Stimulated activated naive CD8-positive, alpha-beta T cell treated with anti-CD3 and anti-CD28 coated beads, Interleukin-15, Interleukin-2, amounts not matched to agents 100 ng/mL and 50 ng/mL, for 24 hours (primary cell): ENCODE measurements around the gene FHOD1.
A peak's percentile ranks its signal among the peaks of the same experiment; 100 is the strongest.

Experiments used
- H3K27ac Mint-ChIP-seq: one replicate; pipeline ENCODE4 v1.8.0; 2021; ENCODE audit warnings: mild to moderate bottlenecking, mixed read lengths
- H3K27me3 Mint-ChIP-seq: one replicate; pipeline ENCODE4 v1.8.0; 2021; ENCODE audit warnings: mixed read lengths
- H3K36me3 Mint-ChIP-seq: one replicate; pipeline ENCODE4 v1.8.0; 2021; ENCODE audit warnings: low read depth, mixed read lengths
- H3K4me1 Mint-ChIP-seq: one replicate; pipeline ENCODE4 v1.8.0; 2021; ENCODE audit warnings: low read depth, mixed read lengths
- H3K4me3 Mint-ChIP-seq: one replicate; pipeline ENCODE4 v1.8.0; 2021; ENCODE audit warnings: mild to moderate bottlenecking, mixed read lengths
- H3K9me3 Mint-ChIP-seq: one replicate; pipeline ENCODE4 v1.8.0; 2021; ENCODE audit warnings: mixed read lengths

FHOD1 gene

GRCh38 chr16:67235816-67236562 is 11.3 kb downstream of the FHOD1 start:
- H3K4me3 Mint-ChIP-seq, result peak overlapping the region; percentile 26
- H3K9me3 Mint-ChIP-seq, result no peaks in the 10 kb centered on the region
- peak overlapping the region; percentile 71 for H3K27ac Mint-ChIP-seq
- peaks cover 42% of the 10 kb centered on the region for H3K36me3 Mint-ChIP-seq
- no peaks in the 10 kb centered on the region for H3K27me3 Mint-ChIP-seq
- H3K4me1 Mint-ChIP-seq, result peaks cover 6% of the 10 kb centered on the region

DNA sequence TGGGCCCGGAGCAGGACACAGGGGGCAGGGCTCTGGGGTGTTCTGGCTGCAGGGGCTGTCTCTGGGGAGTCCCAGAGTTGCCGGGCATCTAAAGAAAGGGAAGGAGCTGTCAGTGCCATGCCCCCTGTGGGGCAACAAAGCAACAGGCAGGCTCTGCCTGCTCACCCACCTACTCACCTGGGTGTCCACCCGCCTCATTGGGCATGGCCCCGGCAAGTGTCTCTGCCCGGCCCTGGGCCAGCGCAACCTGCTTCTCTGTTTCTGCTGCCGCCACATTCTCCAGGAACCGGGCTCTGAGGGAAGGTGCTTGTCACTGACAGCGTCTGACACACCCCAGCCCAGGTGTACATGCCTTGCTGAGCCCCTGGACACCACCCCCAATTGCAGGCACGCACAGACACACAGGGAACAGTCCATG is 13.1 kb downstream of the FHOD1 start:
- Mint-ChIP-seq H3K4me1 (peaks cover 7% of the 10 kb centered on the region), H3K4me3 (no peak overlapping the region), H3K27me3 (no peaks in the 10 kb centered on the region), H3K36me3 (peaks cover 57% of the 10 kb centered on the region), H3K27ac (no peak overlapping the region), H3K9me3 (no peaks in the 10 kb centered on the region)

DNA sequence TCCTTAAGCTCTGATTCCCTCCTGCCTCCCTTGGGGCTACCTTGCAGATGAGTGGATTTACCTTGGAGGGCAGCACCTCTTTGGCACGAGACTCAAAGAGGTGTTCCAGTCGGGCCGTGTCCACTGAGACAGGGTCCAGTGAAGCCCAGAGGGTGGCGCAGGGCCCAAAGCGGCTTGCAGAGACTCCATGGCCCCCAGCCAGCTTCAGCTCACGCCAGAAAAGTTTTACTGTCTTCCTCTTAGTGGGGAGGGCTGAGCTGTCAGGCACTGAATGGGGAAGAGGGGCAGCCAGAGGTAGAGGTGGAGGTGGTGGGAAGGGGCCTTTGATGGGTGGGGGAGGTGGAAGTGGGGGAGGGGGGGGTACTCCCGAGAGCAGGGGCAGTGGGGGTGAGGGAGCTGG is 13.7 kb downstream of the FHOD1 start:
- H3K9me3 Mint-ChIP-seq, result no peaks in the 10 kb centered on the region
- no peak overlapping the region for H3K4me3 Mint-ChIP-seq
- no peaks in the 10 kb centered on the region for H3K27me3 Mint-ChIP-seq
- peaks cover 58% of the 10 kb centered on the region for H3K36me3 Mint-ChIP-seq
- H3K27ac Mint-ChIP-seq, result no peak overlapping the region
- H3K4me1 Mint-ChIP-seq, result peaks cover 13% of the 10 kb centered on the region

DNA sequence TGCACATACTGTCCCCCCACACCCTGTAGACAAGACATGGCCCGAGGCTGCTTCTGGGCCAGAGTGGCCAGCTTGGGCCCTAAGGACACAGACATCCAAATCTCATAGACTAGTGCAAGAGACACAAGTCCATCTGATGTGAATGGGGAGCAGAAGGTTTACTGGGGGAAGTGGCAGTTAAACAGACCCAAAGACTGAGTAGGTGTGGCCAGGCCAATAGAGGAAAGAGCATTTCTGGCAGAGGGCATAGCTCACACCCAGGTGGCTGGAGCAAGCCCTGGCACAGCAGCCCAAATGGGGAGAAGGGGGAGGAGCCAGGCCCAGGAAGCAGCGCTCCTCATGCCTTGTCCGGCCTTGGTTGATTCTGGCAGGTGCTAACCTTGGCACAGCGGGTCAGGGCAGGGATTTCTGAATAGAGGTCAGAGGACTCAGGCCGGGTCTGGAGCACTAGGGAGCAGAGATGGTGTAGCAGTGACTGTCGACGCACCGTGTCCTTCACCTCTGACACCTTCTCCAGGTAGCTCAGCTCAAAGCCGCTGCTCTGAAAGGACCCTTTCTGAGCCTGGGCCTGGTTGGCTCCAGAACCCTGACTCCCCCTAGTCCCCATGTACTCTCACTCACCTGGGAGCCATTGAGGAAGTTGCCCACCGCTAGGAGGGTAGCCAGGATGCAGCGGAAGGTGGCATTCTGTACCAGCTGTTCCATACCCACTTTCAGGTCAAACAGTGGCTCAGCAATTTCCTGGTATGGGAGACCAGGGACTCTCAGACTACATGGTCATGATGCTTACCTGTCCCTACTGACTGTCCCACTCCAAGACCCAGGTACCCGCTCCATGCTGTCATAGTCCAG is 16.2 kb downstream of the FHOD1 start:
- no peak overlapping the region for H3K4me3 Mint-ChIP-seq
- peaks cover 44% of the 10 kb centered on the region for H3K36me3 Mint-ChIP-seq
- H3K27ac Mint-ChIP-seq, result no peak overlapping the region

GRCh38 chr16:67229906-67230808 is 17.1 kb downstream of the FHOD1 start:
- no peaks in the 10 kb centered on the region for H3K9me3 Mint-ChIP-seq
- peaks cover 36% of the 10 kb centered on the region for H3K4me1 Mint-ChIP-seq
- H3K27me3 Mint-ChIP-seq, result no peaks in the 10 kb centered on the region
- peaks cover 42% of the 10 kb centered on the region for H3K36me3 Mint-ChIP-seq
- no peak overlapping the region for H3K27ac Mint-ChIP-seq
- H3K4me3 Mint-ChIP-seq, result no peak overlapping the region

More for the DNA sequence above, 16.2 kb downstream of the FHOD1 start:
- Mint-ChIP-seq H3K4me1 (peaks cover 28% of the 10 kb centered on the region), H3K27me3 (no peaks in the 10 kb centered on the region), H3K9me3 (no peaks in the 10 kb centered on the region)

- Mint-ChIP-seq H3K27ac (no peak overlapping the region), H3K4me3 (peak overlapping the region; percentile 97), H3K36me3 (peaks cover 38% of the 10 kb centered on the region), H3K4me1 (peaks cover 48% of the 10 kb centered on the region), H3K9me3 (no peaks in the 10 kb centered on the region), H3K27me3 (no peaks in the 10 kb centered on the region)
Observed at GRCh38 chr16:67228905-67229304, 18.4 kb downstream of the FHOD1 start.

DNA sequence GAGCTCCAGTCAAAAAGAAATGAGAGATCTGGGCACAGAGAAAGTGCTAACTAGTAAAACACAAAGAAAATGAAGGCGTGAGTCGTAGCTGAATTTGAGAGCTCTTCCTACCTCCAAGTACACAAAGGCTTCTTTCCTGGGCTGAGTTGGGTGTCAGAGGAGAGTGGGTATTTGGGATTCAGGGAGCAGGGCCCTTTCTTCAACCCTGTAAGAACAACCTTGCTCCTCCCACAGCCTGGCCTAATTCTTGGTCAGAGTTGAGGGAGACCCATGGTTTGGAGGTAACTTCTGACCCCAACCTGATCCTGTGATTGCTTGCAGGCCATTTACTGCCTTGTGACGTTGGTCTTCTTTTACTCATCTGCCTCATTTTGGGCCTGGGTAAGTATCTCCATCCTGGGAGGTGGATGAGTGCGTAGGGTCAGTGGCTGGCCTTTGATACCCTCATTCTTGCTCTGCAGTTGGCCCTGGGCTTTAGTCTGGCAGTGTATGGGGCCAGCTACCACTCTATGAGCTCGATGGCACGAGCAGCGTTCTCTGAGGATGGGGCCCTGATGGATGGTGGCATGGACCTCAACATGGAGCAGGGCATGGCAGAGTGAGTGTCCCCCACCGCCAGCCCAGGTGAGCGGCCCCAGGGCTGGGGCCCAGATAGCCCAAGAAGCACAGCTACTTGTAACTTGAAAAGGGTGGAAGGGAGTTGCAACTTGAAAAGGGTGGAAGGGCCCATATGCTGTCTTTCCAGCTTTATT is 19.1 kb downstream of the FHOD1 start:
- no peaks in the 10 kb centered on the region for H3K27me3 Mint-ChIP-seq
- H3K9me3 Mint-ChIP-seq, result no peaks in the 10 kb centered on the region
- H3K27ac Mint-ChIP-seq, result peak overlapping the region; percentile 94
- H3K4me1 Mint-ChIP-seq, result peaks cover 52% of the 10 kb centered on the region
- peak overlapping the region; percentile 97 for H3K4me3 Mint-ChIP-seq
- peaks cover 33% of the 10 kb centered on the region for H3K36me3 Mint-ChIP-seq

DNA sequence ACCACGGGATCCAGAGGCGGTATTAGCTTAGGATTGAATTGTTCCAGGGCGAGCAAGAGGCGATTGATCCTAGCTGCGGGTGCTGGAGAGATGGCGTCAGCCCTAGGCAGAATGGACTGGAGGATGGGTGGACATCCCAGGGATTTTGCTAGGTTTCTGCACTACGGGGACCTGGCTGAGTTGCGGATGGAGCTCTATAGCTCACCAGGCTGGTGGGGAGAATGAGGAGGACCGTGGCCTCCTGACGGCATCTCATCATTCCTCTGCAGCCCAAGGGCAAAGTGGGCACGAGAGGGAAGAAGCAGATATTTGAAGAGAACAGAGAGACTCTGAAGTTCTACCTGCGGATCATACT is 19.7 kb downstream of the FHOD1 start:
- peaks cover 52% of the 10 kb centered on the region for H3K4me1 Mint-ChIP-seq
- peak overlapping the region; percentile 97 for H3K4me3 Mint-ChIP-seq
- peak overlapping the region; percentile 94 for H3K27ac Mint-ChIP-seq
- H3K9me3 Mint-ChIP-seq, result no peaks in the 10 kb centered on the region
- no peaks in the 10 kb centered on the region for H3K27me3 Mint-ChIP-seq
- H3K36me3 Mint-ChIP-seq, result peaks cover 31% of the 10 kb centered on the region

GRCh38 chr16:67226804-67227566 is 20.3 kb downstream of the FHOD1 start, which contains the start of gene TMEM208:
TSS of gene TMEM208 (plus strand) at chr16:67227130. CDS start at chr16:67227219, 89 bp downstream.
- Mint-ChIP-seq H3K9me3 (no peaks in the 10 kb centered on the region), H3K27ac (peak within 1 kb of the TSS; percentile 94), H3K27me3 (no peaks in the 10 kb centered on the region), H3K4me1 (peaks cover 52% of the 10 kb centered on the region), H3K36me3 (peaks cover 31% of the 10 kb centered on the region), H3K4me3 (peak within 1 kb of the TSS; percentile 97)

DNA sequence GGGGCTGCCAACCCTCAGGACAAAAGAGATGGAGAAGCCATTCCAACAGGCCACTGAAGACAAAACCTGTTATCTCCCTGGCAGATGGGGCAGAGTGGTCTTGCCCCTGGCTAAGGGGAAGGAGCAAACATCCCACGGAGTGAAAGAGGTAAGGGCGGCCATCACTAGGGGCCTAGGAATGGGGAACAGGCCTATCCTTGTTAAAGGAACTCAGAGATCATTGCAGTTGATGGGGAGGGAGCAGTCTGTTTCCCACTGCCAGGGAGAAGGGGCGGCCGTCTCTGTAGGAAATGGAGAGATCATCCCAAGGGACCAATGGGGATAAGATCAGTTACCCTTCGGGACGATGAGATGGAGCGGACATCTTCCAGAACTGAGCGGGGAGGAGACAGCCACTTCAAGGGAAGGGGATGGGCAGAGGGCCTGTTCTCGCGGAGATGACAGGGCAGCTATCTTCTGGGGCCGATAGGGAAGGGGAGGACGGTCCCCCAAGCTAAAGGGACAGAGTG is 20.9 kb downstream of the FHOD1 start:
- Mint-ChIP-seq H3K27ac (peak overlapping the region; percentile 85), H3K36me3 (peaks cover 31% of the 10 kb centered on the region), H3K4me3 (peak overlapping the region; percentile 97), H3K4me1 (peaks cover 52% of the 10 kb centered on the region), H3K27me3 (no peaks in the 10 kb centered on the region), H3K9me3 (no peaks in the 10 kb centered on the region)

- no peaks in the 10 kb centered on the region for H3K27me3 Mint-ChIP-seq
- peaks cover 21% of the 10 kb centered on the region for H3K36me3 Mint-ChIP-seq
- peaks cover 49% of the 10 kb centered on the region for H3K4me1 Mint-ChIP-seq
- no peak overlapping the region for H3K4me3 Mint-ChIP-seq
- no peak overlapping the region for H3K27ac Mint-ChIP-seq
- no peaks in the 10 kb centered on the region for H3K9me3 Mint-ChIP-seq
Observed at GRCh38 chr16:67223992-67224391, 23.3 kb downstream of the FHOD1 start.

GRCh38 chr16:67216612-67217490 is 30.4 kb downstream of the FHOD1 start:
- Mint-ChIP-seq H3K27ac (no peak overlapping the region), H3K4me3 (no peak overlapping the region), H3K27me3 (no peaks in the 10 kb centered on the region), H3K36me3 (peaks cover 7% of the 10 kb centered on the region), H3K4me1 (no peaks in the 10 kb centered on the region), H3K9me3 (no peaks in the 10 kb centered on the region)
